Fibroblast of pulmonary artery (primary cell): ENCODE data around the gene HRH1.

ENCODE experiments used
- DNase-seq: peaks from one replicate; pipeline ENCODE4 v3.0.0-alpha.2; 2010; ENCODE audit warnings: low read depth
- H3K4me3 ChIP-seq: replicated peaks from 2 replicates; pipeline ENCODE4 v1.5.1; 2011; ENCODE audit warnings: low read depth, mild to moderate bottlenecking, control low read depth, low read length, moderate library complexity
- TF ChIP-seq, protein P1 (sequence below): IDR thresholded peaks from 2 replicates; pipeline ENCODE4 v1.5.1; 2011; ENCODE audit warnings: mild to moderate bottlenecking, control low read depth, low read length, inconsistent platforms; ENCODE audit errors: missing control alignments

HRH1 gene

DNA sequence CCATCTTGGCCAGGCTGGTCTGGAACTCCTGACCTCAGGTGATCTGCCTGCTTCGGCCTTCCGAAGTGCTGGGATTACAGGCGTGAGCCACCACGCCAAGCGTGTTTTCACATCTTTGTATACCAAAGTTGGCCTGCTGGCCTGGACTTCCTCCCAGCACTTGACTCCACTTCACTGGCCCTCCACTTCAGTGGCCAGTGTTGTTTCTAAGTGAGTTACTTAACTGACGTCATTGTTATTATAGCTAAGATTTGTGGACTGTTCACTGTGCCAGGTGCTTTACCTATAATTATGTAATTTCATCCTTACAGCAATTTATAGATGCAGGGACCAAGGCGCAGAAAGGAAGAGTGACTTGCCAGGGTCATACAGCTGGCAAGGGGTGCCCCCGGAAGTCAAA lies 52.0 kb downstream of the HRH1 start:
- DNase-seq, result no peak
- TF ChIP-seq, protein P1, sequence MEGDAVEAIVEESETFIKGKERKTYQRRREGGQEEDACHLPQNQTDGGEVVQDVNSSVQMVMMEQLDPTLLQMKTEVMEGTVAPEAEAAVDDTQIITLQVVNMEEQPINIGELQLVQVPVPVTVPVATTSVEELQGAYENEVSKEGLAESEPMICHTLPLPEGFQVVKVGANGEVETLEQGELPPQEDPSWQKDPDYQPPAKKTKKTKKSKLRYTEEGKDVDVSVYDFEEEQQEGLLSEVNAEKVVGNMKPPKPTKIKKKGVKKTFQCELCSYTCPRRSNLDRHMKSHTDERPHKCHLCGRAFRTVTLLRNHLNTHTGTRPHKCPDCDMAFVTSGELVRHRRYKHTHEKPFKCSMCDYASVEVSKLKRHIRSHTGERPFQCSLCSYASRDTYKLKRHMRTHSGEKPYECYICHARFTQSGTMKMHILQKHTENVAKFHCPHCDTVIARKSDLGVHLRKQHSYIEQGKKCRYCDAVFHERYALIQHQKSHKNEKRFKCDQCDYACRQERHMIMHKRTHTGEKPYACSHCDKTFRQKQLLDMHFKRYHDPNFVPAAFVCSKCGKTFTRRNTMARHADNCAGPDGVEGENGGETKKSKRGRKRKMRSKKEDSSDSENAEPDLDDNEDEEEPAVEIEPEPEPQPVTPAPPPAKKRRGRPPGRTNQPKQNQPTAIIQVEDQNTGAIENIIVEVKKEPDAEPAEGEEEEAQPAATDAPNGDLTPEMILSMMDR, result no peak
- H3K4me3 ChIP-seq, result no peak overlapping the region

DNA sequence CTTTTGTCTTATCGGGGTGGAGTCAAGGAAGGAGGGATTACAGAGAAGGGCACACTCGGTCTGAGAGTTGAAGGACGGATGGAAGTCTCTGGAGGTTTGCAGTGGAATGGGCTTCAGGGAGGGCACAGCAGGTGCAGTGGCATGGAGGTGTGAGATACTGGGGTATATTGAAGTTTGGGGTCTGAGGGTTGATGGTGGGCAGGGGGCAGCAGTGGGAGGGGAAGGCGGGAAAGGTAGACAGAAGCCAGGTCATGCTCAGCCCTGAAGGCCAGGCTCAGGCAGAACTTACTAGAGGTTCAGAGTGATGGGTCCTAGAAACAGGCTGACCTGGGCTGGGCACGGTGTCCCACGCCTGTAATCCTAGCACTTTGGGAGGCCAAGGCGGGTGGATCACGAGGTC lies 52.7 kb downstream of the HRH1 start:
- TF ChIP-seq, protein P1, result no peak
- no peak overlapping the region for H3K4me3 ChIP-seq
- DNase-seq, result no peak

DNA sequence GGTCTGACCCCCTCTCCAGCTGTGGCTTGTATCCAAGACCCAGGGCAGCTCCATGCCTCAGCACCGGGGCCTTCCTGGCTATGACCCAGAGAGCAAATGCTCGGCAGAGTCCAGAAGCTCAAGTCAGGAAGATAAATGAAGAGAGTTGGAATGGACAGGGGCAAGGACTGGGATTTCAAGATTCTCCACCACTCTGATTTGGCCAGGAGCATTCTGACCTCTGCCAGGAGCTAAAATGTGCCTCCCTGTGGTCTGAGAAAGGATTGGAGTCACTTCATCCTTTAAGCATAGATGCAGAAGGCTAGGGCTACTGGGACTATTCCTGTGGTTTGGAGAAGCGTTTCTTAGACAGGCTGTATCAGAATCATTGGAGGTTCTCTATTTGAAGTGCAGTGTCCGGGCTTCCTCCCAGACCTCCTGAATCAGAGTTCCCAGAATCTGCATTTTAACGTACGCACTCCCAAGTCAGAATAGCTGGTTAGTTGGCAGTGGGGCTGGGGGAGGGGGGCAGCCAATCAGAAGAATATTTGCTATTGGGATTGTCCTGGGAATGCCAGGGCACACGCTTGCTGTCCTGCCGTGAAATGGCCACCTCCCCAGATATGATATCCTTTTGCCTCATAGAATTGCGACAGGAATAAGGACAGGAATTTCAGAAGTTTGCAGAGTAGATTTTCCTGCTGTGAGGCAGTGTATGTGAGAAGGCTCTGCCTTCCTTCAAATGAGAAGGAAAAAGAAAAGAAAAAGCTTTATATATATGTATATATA lies 57.4 kb downstream of the HRH1 start:
- TF ChIP-seq, protein P1, result peak; percentile 40
- DNase-seq, result peak; percentile 61
- no peak overlapping the region for H3K4me3 ChIP-seq

DNA sequence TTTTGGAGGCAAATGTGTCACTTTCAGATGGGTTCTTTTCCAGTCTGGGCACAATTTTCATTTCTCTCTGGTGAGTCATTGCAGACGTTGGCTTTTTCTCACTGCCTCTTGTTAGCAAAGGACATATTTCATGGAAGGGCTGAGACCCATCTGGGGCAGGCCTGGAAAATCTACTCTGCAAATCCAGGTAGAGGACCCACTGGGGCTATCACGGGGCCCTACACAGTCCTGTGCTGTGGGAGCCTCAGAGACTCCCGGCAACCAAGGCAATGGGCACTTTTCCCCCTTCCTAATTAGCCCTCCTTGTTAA lies 58.0 kb downstream of the HRH1 start:
- peak; percentile 50 for DNase-seq
- TF ChIP-seq, protein P1, result no peak
- no peak overlapping the region for H3K4me3 ChIP-seq

DNA sequence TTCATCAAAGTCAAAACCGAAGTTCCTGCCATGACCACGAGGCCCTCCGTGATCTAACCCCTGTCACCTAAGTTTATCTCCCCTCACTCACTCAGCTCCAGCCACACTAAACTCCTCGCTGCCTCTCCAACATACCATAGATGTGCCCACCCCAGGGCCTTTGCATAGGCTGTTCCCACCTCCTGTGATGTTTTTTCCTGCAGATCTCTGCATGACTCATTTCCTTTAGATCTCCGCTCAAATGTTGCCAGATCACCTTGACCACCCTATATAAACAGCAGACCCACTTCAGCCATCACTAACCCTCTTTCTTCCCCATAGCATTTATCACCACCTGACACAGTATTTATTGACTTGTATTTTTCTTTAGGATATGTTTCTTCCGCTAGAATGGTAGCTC lies 58.5 kb downstream of the HRH1 start:
- H3K4me3 ChIP-seq, result no peak overlapping the region
- TF ChIP-seq, protein P1, result no peak
- DNase-seq, result peak; percentile 32

DNA sequence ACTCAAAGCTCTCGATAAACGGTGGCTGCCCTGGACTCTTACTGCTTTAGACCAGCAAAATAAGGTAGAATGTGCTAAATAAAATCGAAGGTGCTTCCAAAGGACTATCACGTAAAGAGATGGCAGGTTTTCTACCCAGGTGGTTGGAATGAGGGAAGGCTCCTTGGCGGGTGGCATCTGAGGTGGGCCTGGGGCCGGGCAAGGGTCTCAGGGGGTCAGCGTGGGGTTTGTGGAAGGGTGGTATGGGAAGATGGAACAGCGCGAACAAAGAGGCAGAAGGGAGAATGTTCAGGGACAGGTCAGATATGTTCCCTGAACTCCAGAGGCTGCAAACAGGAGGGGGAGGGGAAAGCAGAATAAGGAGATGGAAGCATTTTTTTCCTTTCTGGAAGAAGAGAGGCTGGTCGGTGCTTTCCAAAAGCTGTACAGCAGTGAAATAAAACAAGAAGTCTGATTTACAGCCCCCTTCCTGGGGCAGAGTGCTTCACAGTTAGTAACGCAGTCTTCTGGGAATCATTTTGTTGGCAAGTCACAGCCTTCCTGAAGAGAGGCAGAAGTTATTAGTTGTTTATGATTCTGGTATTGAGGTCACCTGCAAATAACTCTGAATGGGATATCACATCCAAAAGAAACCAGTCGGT lies 59.6 kb downstream of the HRH1 start:
- TF ChIP-seq, protein P1, result no peak
- DNase-seq, result no peak
- H3K4me3 ChIP-seq, result no peak overlapping the region
